Endothelial cell of umbilical vein (primary cell): ENCODE results near the gene SUGCT. TPM values are rescaled to one million over a fixed set of nuclear protein-coding genes. Genes with fewer than 3 reads are reported as not detected.

Source experiments
- BruUV-seq: library from RNA; stranded (reverse); fragments of 400-500 nt; replicated peaks from 2 replicates; lab custom pipeline; 2021; lab: Mats Ljungman, UMichigan
- CTCF ChIA-PET: fragments of 300-600, 350-600 bp; sonication (Branson Sonifier 250); formaldehyde crosslinking; loops from one replicate; lab custom pipeline; 2021; ENCODE audit warnings: antibody characterized with exemption, inconsistent platforms; lab: Charles Lee
- POLR2A ChIA-PET: fragments of 300-600, 350-600 bp; sonication (Branson Sonifier 250); formaldehyde crosslinking; loops from one replicate; lab custom pipeline; 2021; ENCODE audit warnings: antibody characterized with exemption, inconsistent platforms; lab: Charles Lee
- DNase-seq: peaks from one replicate; pipeline ENCODE4 v3.0.0-alpha.2; 2011; ENCODE audit warnings: low read depth, low spot score
- FAIRE-seq: peaks from 2 replicates; lab custom pipeline; 2011; peaks lifted over from hg19 to GRCh38; lab: Jason Lieb, UNC
- H2AFZ ChIP-seq: 2 replicates; pipeline ENCODE4 v1.6.0; 2012; ENCODE audit warnings: low read depth, low read length, control low read depth, inconsistent platforms
- H3K27ac ChIP-seq: 2 replicates; pipeline ENCODE4 v1.5.1; 2011; ENCODE audit warnings: low read depth, mild to moderate bottlenecking, control low read depth, low read length, moderate library complexity; ENCODE audit not compliant: insufficient read depth
- H3K27me3 ChIP-seq, 2 experiments: 2 replicates each; pipeline versions ENCODE4 v1.6.0 to v1.6.1; 2011; ENCODE audit warnings: low read length in 2 of 2, mixed read lengths in 1 of 2; ENCODE audit not compliant: control insufficient read depth in 2 of 2, insufficient read depth in 2 of 2
- H3K36me3 ChIP-seq, 2 experiments: 2 replicates in 1 of 2; 3 replicates in 1 of 2; pipeline ENCODE4 v1.5.1; 2011; ENCODE audit warnings: low read length in 2 of 2, mild to moderate bottlenecking in 1 of 2, moderate library complexity in 1 of 2; ENCODE audit not compliant: control insufficient read depth in 2 of 2, insufficient read depth in 2 of 2; ENCODE audit errors: extremely low read depth in 1 of 2
- H3K4me1 ChIP-seq: 3 replicates; pipeline ENCODE4 v1.5.1; 2011; ENCODE audit warnings: mild to moderate bottlenecking, low read length; ENCODE audit not compliant: control insufficient read depth, insufficient read depth; ENCODE audit errors: extremely low read depth
- H3K4me2 ChIP-seq: 2 replicates; pipeline ENCODE4 v1.6.1; 2011; ENCODE audit warnings: low read length, control low read depth, mixed read lengths; ENCODE audit not compliant: insufficient read depth
- H3K4me3 ChIP-seq, 3 experiments: fragments of 200-600 bp in 1 of 3; sonication (generic), shearing (Covaris generic) in 1 of 3; replicated peaks in 1 of 3; 2 replicates each; pipeline ENCODE4 v1.5.1; 2011 to 2016; ENCODE audit warnings: control low read depth in 3 of 3, low read length in 3 of 3, mild to moderate bottlenecking in 2 of 3, inconsistent platforms in 1 of 3, low read depth in 1 of 3, moderate library complexity in 1 of 3; ENCODE audit not compliant: insufficient read depth in 1 of 3
- H3K79me2 ChIP-seq: 2 replicates; pipeline ENCODE4 v1.6.0; 2012; ENCODE audit warnings: low read length, inconsistent platforms; ENCODE audit not compliant: control insufficient read depth, insufficient read depth
- H3K9ac ChIP-seq: replicated peaks from 2 replicates; pipeline ENCODE3; 2011; ENCODE audit warnings: low read length, control low read depth; ENCODE audit not compliant: insufficient read depth; ENCODE audit errors: extremely low read depth
- H3K9me1 ChIP-seq: replicated peaks from 3 replicates; pipeline ENCODE4 v1.6.0; 2011; ENCODE audit warnings: mild to moderate bottlenecking, low read length; ENCODE audit not compliant: control insufficient read depth, insufficient read depth; ENCODE audit errors: extremely low read depth
- H3K9me3 ChIP-seq: replicated peaks from 2 replicates; pipeline ENCODE4 v1.5.1; 2012; ENCODE audit warnings: low read length, inconsistent platforms; ENCODE audit not compliant: control insufficient read depth, insufficient read depth
- H4K20me1 ChIP-seq: replicated peaks from 2 replicates; pipeline ENCODE3; 2011; ENCODE audit warnings: mild to moderate bottlenecking, low read length; ENCODE audit not compliant: control insufficient read depth, insufficient read depth; ENCODE audit errors: extremely low read depth
- CTCF ChIP-seq, 2 donors: IDR thresholded peaks; 1 replicate in 1 of 2; 2 replicates in 1 of 2; pipeline ENCODE4 v1.5.1; 2011; ENCODE audit warnings: low read length in 2 of 2, mild to moderate bottlenecking in 2 of 2, moderate library complexity in 2 of 2, control low read depth in 1 of 2, inconsistent platforms in 1 of 2, low read depth in 1 of 2; ENCODE audit not compliant: insufficient read depth in 1 of 2; ENCODE audit errors: extremely low read depth in 1 of 2
- EZH2 ChIP-seq: IDR thresholded peaks from 2 replicates; pipeline ENCODE4 v1.6.1; 2012; ENCODE audit warnings: borderline replicate concordance, low read depth, mild to moderate bottlenecking, moderate library complexity, low read length, inconsistent platforms; ENCODE audit not compliant: severe bottlenecking
- FOS ChIP-seq: IDR thresholded peaks from 2 replicates; pipeline ENCODE4 v1.6.1; 2011; ENCODE audit warnings: mild to moderate bottlenecking, low read length, moderate library complexity, borderline replicate concordance; ENCODE audit not compliant: insufficient read depth
- GATA2 ChIP-seq: IDR thresholded peaks from 2 replicates; pipeline ENCODE4 v1.7.0; 2011; ENCODE audit warnings: low read depth, mild to moderate bottlenecking, moderate library complexity, mixed read lengths, low read length; ENCODE audit not compliant: insufficient read length, insufficient read depth
- JUN ChIP-seq: IDR thresholded peaks from 2 replicates; pipeline ENCODE4 v1.6.1; 2011; ENCODE audit warnings: borderline replicate concordance, low read depth; ENCODE audit not compliant: insufficient read length, insufficient read depth
- MAX ChIP-seq: IDR thresholded peaks from 2 replicates; pipeline ENCODE4 v1.6.1; 2011; ENCODE audit not compliant: insufficient read depth, insufficient read length
- MYC ChIP-seq: IDR thresholded peaks from one replicate; pipeline ENCODE4 v1.6.1; 2011; ENCODE audit warnings: mild to moderate bottlenecking, low read depth, low read length
- POLR2A ChIP-seq: IDR thresholded peaks from 2 replicates; pipeline ENCODE4 v1.6.1; 2012; ENCODE audit warnings: low read depth, mild to moderate bottlenecking, control low read depth, low read length
- POLR2AphosphoS5 ChIP-seq: IDR thresholded peaks from 2 replicates; pipeline ENCODE4 v1.6.1; 2012; ENCODE audit warnings: low read depth, mild to moderate bottlenecking, control low read depth, low read length, moderate library complexity; ENCODE audit not compliant: insufficient read depth
- dilution Hi-C: fragments of 300-500 bp; cut with MboI; formaldehyde crosslinking; loops from one replicate; pipeline ENCODE4 v1.15.0; 2019; ENCODE audit warnings: low sequenced_read_pairs; ENCODE audit not compliant: extremely low pct_ligation_motif_present
- intact Hi-C: fragments of 100-400 bp; cut with micrococcal nuclease; formaldehyde crosslinking; loops from one replicate; pipeline ENCODE4 v1.10.0; 2022
- polyA plus RNA-seq, 4 experiments: library from polyadenylated mRNA; depleted of rRNA in 3 of 4; stranded (reverse) in 3 of 4; unstranded in 1 of 4; fragments of >200 nt; gene quantifications; 2 replicates each; pipeline versions ENCODE4 v1.2.1 to v1.2.3, GENCODE V29; 2011 to 2012; ENCODE audit warnings: missing spikeins in 1 of 4
- total RNA-seq: library from RNA; stranded (reverse); gene quantifications from 2 replicates; pipeline ENCODE4 v1.2.3, GENCODE V29; 2021

The SUGCT gene
- total and polyA plus RNA-seq, 2 donors (not counting 3 experiments of a cell fraction or from before 2014, with no cell fraction given): 1.2 to 1.4 TPM

GRCh38 chr7:40310258-40310657 lies 175.5 kb downstream of the SUGCT start:
- no TSS peak for BruUV-seq
- peak; percentile 24 for TF ChIP-seq POLR2AphosphoS5
- no peak for TF ChIP-seq MYC
- TF ChIP-seq FOS: peak; percentile 74
- Histone ChIP-seq H3K79me2 (no peaks in the 10 kb centered on the region), H3K9me1 (no peaks in the 10 kb centered on the region), H3K4me3 (no peak overlapping the region), H3K27me3 (no peaks in the 10 kb centered on the region), H3K27ac (peak overlapping the region; percentile 71), H3K4me1 (peaks cover 45% of the 10 kb centered on the region), H3K4me2 (peak overlapping the region; percentile 87), H2AFZ (peak overlapping the region; percentile 36), H3K9ac (peak overlapping the region; percentile 33), H3K36me3 (no peaks in the 10 kb centered on the region), H4K20me1 (no peaks in the 10 kb centered on the region), H3K9me3 (no peaks in the 10 kb centered on the region)
- FAIRE-seq (peak; percentile 80), DNase-seq (peak; percentile 89)
- CTCF ChIA-PET: interaction anchor here (0.7 kb wide), 1 partner anchor 1401 kb away, joined by 3 read pairs; no protein-coding TSS in a partner anchor
- dilution Hi-C loops: no loop called here
- POLR2A ChIA-PET: no interaction called here
- intact Hi-C loops: loop anchor here (1.0 kb wide), 2 partner anchors 9 to 13 kb away; no protein-coding TSS in a partner anchor

- H3K27ac ChIP-seq: peak overlapping the region; percentile 71
- TF ChIP-seq MYC (no peak), JUN (no peak), CTCF (IDR thresholded peaks at IDR 0.05; ENCODE audit: extremely low read depth in 1 of 2, insufficient read depth in 1 of 2, low read depth in 1 of 2, low read length in 2 of 2) (no peak), GATA2 (no peak), FOS (no peak), MAX (no peak), POLR2A (no peak), EZH2 (no peak), POLR2AphosphoS5 (no peak)
- peaks cover 34% of the 10 kb centered on the region for H3K4me1 ChIP-seq
- no peaks in the 10 kb centered on the region for H4K20me1 ChIP-seq
- H3K79me2 ChIP-seq: no peaks in the 10 kb centered on the region
- H3K4me2 ChIP-seq: peak overlapping the region; percentile 87
- H3K27me3 ChIP-seq: no peaks in the 10 kb centered on the region
- no peaks in the 10 kb centered on the region for H3K9me3 ChIP-seq
- H3K9ac ChIP-seq: no peak overlapping the region
- intact Hi-C loops: no loop called here
- FAIRE-seq (no peak), DNase-seq (peak; percentile 39)
- POLR2A ChIA-PET: no interaction called here
- H3K9me1 ChIP-seq: no peaks in the 10 kb centered on the region
- CTCF ChIA-PET: interaction anchor here (0.7 to 1.3 kb wide), 2 partner anchors 1389 to 1400 kb away, joined by 3 read pairs; no protein-coding TSS in a partner anchor
- no peak overlapping the region for H3K4me3 ChIP-seq
- peak overlapping the region; percentile 36 for H2AFZ ChIP-seq
- H3K36me3 ChIP-seq: no peaks in the 10 kb centered on the region
- dilution Hi-C loops: no loop called here
- BruUV-seq: no TSS peak
Measured at GRCh38 chr7:40311307-40311706, 176.5 kb downstream of the SUGCT start.
